Activated CD8-positive, alpha-beta memory T cell treated with anti-CD3 and anti-CD28 coated beads, Interleukin-2, amount 50 U/mL, for 4 hours (primary cell): ENCODE results near the gene CEP295NL.
"Not testable (repeated sequence)": the region's sequence is repeated elsewhere in the genome, so short reads cannot be mapped to it uniquely, and the experiment has no call there.

Experiments used
- DNase-seq: peaks from one replicate; pipeline ENCODE4 v3.0.0-alpha.2; 2020

The CEP295NL gene

GRCh38 chr17:78886954-78887353 is 16.0 kb downstream of the CEP295NL start:
- no peak for DNase-seq

GRCh38 chr17:78885956-78886355 is 17.0 kb downstream of the CEP295NL start:
- DNase-seq, result no peak

GRCh38 chr17:78884876-78885667 is 17.9 kb downstream of the CEP295NL start:
- DNase-seq, result no peak

GRCh38 chr17:78884148-78884825 is 18.7 kb downstream of the CEP295NL start:
- no peak for DNase-seq

- DNase-seq, result no peak
Observed at GRCh38 chr17:78883533-78884131, 19.4 kb downstream of the CEP295NL start.

GRCh38 chr17:78883089-78883532 is 19.9 kb downstream of the CEP295NL start:
- DNase-seq, result no peak

- no peak for DNase-seq
Observed at GRCh38 chr17:78882540-78883088, 20.4 kb downstream of the CEP295NL start.

- no peak for DNase-seq
Observed at GRCh38 chr17:78879635-78880186, 23.3 kb downstream of the CEP295NL start.

- no peak for DNase-seq
Observed at GRCh38 chr17:78878871-78879527, 24.0 kb downstream of the CEP295NL start.

GRCh38 chr17:78878261-78878660 is 24.7 kb downstream of the CEP295NL start:
- no peak for DNase-seq

GRCh38 chr17:78876954-78877517 is 26.0 kb downstream of the CEP295NL start:
- not testable (repeated sequence) for DNase-seq

- no peak for DNase-seq
Observed at GRCh38 chr17:78876094-78876597, 26.9 kb downstream of the CEP295NL start.

GRCh38 chr17:78875363-78876093 is 27.5 kb downstream of the CEP295NL start:
- no peak for DNase-seq

GRCh38 chr17:78873519-78874340 is 29.3 kb downstream of the CEP295NL start:
- DNase-seq, result no peak

- no peak for DNase-seq
Observed at GRCh38 chr17:78872486-78872885, 30.5 kb downstream of the CEP295NL start.

GRCh38 chr17:78870621-78871020 is 32.4 kb downstream of the CEP295NL start:
- DNase-seq, result no peak

GRCh38 chr17:78868391-78868790 is 34.6 kb downstream of the CEP295NL start:
- DNase-seq, result no peak

GRCh38 chr17:78867046-78867445 is 36.0 kb downstream of the CEP295NL start:
- not testable (repeated sequence) for DNase-seq

- DNase-seq, result peak; percentile 68
Observed at GRCh38 chr17:78865682-78866390, 37.2 kb downstream of the CEP295NL start.

GRCh38 chr17:78864117-78864516 is 38.9 kb downstream of the CEP295NL start:
- DNase-seq, result no peak
